GM10847 (cell line): ENCODE measurements around the gene ZNF330.

Source experiments
- POLR2A ChIP-seq: IDR thresholded peaks from 2 replicates; pipeline ENCODE4 v1.6.1; 2011; ENCODE audit not compliant: insufficient read length; ENCODE audit errors: extremely low read depth

The ZNF330 gene

GRCh38 chr4:141216002-141216761 is 4.5 kb upstream of the ZNF330 start:
- TF ChIP-seq POLR2A: no peak

- no peak for TF ChIP-seq POLR2A
These were observed 424 bp upstream of the ZNF330 start for GRCh38 chr4:141220271-141220670.

- TF ChIP-seq POLR2A: no peak
These were observed 2.7 kb downstream of the ZNF330 start for GRCh38 chr4:141223418-141223817.

- TF ChIP-seq POLR2A: no peak
These were observed 8.9 kb downstream of the ZNF330 start for GRCh38 chr4:141229408-141230101.

GRCh38 chr4:141233673-141234072 is 13.0 kb downstream of the ZNF330 start:
- TF ChIP-seq POLR2A: no peak

GRCh38 chr4:141238186-141238585 is 17.5 kb downstream of the ZNF330 start:
- TF ChIP-seq POLR2A: no peak

GRCh38 chr4:141240259-141240658 is 19.6 kb downstream of the ZNF330 start:
- no peak for TF ChIP-seq POLR2A

GRCh38 chr4:141240671-141241070 is 20.0 kb downstream of the ZNF330 start:
- no peak for TF ChIP-seq POLR2A

- TF ChIP-seq POLR2A: no peak
These were observed 21.3 kb downstream of the ZNF330 start for GRCh38 chr4:141241986-141242385.

- TF ChIP-seq POLR2A: no peak
These were observed 23.7 kb downstream of the ZNF330 start for GRCh38 chr4:141244419-141244818.

- TF ChIP-seq POLR2A: no peak
These were observed 25.5 kb downstream of the ZNF330 start for GRCh38 chr4:141246243-141246642.

GRCh38 chr4:141246683-141247429 is 26.2 kb downstream of the ZNF330 start:
- no peak for TF ChIP-seq POLR2A

- TF ChIP-seq POLR2A: no peak
These were observed 26.7 kb downstream of the ZNF330 start for GRCh38 chr4:141247430-141247780.

- TF ChIP-seq POLR2A: no peak
These were observed 27.3 kb downstream of the ZNF330 start for GRCh38 chr4:141248029-141248428.

GRCh38 chr4:141248486-141248885 is 27.8 kb downstream of the ZNF330 start:
- TF ChIP-seq POLR2A: no peak

GRCh38 chr4:141254326-141254725 is 33.6 kb downstream of the ZNF330 start:
- TF ChIP-seq POLR2A: no peak
